Measurements from ENCODE around the gene NAA40.

DNA sequence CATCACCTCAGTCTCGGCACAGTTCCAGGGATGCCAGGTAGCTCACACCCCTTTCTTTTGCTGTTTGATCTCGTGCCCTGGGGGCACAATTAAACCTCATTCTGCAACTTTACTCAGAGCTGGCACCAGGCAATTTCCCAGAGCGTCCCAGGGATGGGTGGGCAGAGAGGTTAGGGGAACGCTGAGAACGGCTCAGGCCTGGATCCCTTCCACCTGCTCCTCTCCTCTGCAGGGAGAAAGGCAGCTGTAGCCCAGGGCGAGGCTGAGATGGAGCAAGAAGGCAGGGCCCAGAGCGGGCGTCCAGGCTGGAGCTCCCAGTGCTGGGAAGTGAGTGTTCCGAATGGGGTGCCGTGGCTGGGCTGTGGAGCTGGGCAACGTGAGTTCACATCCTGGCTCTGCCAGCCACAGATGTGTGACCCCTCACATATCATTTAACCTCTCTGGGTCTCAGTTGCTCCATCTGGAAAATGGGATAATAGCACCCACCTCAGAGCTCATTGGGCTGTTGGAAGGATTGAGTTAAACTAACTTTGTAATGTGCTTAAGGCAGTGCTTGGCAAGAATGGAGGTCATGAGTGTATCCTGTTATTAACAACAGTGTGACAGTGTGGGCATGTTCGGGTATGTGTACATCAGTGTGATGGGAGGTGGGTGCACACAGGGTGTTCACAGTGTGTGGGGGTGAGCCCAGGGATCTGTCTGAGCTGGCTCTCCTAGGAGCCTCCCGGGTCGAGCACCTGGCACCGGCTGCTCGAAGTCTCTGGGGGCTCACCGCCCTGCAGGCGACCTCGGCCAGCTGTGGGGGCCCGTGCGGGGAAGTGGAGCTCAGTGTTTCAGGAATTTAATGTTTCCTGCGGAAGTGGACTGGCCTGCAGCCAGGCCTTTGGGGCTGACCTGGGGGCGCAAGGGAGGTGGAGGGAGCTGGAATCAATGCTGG, 63.0 kb downstream of the NAA40 start:
- TF ChIP-seq, protein P1, sequence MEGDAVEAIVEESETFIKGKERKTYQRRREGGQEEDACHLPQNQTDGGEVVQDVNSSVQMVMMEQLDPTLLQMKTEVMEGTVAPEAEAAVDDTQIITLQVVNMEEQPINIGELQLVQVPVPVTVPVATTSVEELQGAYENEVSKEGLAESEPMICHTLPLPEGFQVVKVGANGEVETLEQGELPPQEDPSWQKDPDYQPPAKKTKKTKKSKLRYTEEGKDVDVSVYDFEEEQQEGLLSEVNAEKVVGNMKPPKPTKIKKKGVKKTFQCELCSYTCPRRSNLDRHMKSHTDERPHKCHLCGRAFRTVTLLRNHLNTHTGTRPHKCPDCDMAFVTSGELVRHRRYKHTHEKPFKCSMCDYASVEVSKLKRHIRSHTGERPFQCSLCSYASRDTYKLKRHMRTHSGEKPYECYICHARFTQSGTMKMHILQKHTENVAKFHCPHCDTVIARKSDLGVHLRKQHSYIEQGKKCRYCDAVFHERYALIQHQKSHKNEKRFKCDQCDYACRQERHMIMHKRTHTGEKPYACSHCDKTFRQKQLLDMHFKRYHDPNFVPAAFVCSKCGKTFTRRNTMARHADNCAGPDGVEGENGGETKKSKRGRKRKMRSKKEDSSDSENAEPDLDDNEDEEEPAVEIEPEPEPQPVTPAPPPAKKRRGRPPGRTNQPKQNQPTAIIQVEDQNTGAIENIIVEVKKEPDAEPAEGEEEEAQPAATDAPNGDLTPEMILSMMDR (IDR thresholded peaks at IDR 0.05; ENCODE audit: insufficient read depth, low read length), result no peak
- no peak for TF ChIP-seq GABPA (IDR thresholded peaks at IDR 0.05; ENCODE audit: low read depth)
- TF ChIP-seq, protein P2, sequence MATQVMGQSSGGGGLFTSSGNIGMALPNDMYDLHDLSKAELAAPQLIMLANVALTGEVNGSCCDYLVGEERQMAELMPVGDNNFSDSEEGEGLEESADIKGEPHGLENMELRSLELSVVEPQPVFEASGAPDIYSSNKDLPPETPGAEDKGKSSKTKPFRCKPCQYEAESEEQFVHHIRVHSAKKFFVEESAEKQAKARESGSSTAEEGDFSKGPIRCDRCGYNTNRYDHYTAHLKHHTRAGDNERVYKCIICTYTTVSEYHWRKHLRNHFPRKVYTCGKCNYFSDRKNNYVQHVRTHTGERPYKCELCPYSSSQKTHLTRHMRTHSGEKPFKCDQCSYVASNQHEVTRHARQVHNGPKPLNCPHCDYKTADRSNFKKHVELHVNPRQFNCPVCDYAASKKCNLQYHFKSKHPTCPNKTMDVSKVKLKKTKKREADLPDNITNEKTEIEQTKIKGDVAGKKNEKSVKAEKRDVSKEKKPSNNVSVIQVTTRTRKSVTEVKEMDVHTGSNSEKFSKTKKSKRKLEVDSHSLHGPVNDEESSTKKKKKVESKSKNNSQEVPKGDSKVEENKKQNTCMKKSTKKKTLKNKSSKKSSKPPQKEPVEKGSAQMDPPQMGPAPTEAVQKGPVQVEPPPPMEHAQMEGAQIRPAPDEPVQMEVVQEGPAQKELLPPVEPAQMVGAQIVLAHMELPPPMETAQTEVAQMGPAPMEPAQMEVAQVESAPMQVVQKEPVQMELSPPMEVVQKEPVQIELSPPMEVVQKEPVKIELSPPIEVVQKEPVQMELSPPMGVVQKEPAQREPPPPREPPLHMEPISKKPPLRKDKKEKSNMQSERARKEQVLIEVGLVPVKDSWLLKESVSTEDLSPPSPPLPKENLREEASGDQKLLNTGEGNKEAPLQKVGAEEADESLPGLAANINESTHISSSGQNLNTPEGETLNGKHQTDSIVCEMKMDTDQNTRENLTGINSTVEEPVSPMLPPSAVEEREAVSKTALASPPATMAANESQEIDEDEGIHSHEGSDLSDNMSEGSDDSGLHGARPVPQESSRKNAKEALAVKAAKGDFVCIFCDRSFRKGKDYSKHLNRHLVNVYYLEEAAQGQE (IDR thresholded peaks at IDR 0.05; ENCODE audit: insufficient replicate concordance, low read depth), result no peak

Data from HL-60 (cell line).